HG03095 (cell line): Measurements from ENCODE around the gene MMP13.
"Not testable (repeated sequence)": the region's sequence is repeated elsewhere in the genome, so short reads cannot be mapped to it uniquely, and the experiment has no call there.

ENCODE experiments used
- ATAC-seq: cut with Tn5 transposase; IDR thresholded peaks from one replicate; pipeline ENCODE4 v1.9.1; 2021; ENCODE audit warnings: moderate library complexity; ENCODE audit not compliant: unreplicated experiment

Gene MMP13

DNA sequence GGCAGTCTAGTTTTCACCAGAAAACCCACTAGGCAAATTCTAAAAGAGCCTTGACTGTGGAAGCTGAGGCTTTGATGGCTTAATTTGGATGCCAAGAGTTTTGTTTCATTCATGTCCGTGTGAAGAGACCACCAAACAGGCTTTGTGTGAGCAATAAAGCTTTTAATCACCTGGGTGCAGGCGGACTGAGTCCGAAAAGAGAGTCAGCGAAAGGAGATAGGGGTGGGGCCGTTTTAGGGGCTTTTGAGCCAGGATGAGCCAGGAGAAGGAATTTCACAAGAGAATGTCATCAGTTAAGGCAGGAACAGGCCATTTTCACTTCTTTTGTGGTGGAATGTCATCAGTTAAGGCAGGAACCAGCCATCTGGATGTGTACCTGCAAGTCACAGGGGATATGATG, 51.6 kb downstream of the MMP13 start:
- not testable (repeated sequence) for ATAC-seq

- no peak for ATAC-seq
These were observed 55.2 kb downstream of the MMP13 start for GRCh38 chr11:102900346-102900745.
